ENCODE data around the gene CAMSAP1.

- TF ChIP-seq CTCF (IDR thresholded peaks at IDR 0.05) = no peak
- TF ChIP-seq POLR2A (IDR thresholded peaks at IDR 0.05) = no peak
Measured at GRCh38 chr9:135812961-135813360, 94.4 kb downstream of the CAMSAP1 start.

All from esophagus squamous epithelium (tissue), 4 donors.